Dermis microvascular lymphatic vessel endothelial cell (primary cell): ENCODE data around the gene NAALADL1. TPM values are rescaled to one million over a fixed set of nuclear protein-coding genes. Genes with fewer than 3 reads are reported as not detected.
"Not testable (repeated sequence)": the region's sequence is repeated elsewhere in the genome, so short reads cannot be mapped to it uniquely, and the experiment has no call there.

Experiments used
- DNase-seq, 2 donors: peaks; one replicate each; pipeline versions ENCODE4 v3.0.0 to v3.0.0-alpha.2; 2010; ENCODE audit warnings: low read depth in 2 of 2
- total RNA-seq: library from RNA; depleted of rRNA; stranded (reverse); fragments of >200 nt; gene quantifications from 2 replicates; pipeline ENCODE4 v1.2.1, GENCODE V29; 2014

Gene NAALADL1
- total RNA-seq, 1 donor from 2014 or later: 15.1 TPM

DNA sequence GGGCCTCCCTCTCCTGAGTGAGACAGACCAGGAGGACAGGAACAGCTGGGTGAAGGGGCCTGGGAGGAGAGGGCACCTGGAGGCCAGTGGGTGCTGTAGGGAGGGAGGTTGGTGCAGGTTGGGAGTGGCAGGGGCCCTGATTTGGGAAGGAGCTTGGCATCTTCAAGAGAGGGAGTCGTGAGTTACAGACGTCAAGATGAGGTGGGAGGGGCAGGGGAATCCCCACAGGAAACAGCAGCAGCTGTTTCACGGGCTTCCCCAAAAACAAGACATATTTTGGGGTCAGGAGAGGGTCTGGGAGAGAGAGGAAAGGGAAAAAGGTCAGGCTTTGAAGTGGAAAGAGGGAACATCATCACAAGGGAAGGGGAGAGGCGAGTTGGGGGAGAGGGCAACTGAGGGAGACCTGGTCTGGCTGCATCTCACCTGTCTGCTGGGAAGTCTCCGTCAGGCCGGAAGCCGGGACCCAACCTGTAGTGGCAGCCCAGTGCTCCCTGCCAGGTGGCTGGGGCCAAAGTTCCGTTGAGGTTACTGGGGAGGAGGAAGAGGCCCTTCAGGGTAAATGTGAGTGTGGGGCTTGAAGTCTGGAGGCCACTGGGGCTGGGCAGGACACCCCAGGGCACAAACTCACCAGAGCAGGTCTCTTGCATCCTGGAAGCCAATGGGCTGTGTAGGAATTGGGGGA lies 4.4 kb downstream of the NAALADL1 start:
- DNase-seq: no peak

DNA sequence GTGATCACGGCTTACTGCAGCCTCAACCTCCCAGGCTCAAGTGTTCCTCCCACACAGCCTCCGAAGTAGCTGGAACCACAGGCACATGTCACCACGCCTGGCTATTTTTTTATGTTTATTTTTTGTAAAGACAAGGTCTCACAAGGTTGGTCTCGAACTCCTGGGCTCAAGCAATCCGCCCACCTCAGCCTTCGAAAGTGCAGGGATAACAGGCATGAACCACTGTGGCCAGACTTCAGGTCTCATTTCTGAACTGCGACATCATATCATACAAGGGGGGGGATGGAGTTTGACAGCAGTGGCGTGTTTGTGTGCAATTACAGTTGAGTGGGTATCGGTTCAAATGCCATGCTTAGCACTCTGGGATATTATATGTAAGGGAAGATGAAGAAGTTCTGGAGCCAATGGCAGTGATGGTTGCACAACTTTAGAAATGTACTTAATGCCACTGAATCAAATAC lies 6.9 kb downstream of the NAALADL1 start:
- DNase-seq: no peak

DNA sequence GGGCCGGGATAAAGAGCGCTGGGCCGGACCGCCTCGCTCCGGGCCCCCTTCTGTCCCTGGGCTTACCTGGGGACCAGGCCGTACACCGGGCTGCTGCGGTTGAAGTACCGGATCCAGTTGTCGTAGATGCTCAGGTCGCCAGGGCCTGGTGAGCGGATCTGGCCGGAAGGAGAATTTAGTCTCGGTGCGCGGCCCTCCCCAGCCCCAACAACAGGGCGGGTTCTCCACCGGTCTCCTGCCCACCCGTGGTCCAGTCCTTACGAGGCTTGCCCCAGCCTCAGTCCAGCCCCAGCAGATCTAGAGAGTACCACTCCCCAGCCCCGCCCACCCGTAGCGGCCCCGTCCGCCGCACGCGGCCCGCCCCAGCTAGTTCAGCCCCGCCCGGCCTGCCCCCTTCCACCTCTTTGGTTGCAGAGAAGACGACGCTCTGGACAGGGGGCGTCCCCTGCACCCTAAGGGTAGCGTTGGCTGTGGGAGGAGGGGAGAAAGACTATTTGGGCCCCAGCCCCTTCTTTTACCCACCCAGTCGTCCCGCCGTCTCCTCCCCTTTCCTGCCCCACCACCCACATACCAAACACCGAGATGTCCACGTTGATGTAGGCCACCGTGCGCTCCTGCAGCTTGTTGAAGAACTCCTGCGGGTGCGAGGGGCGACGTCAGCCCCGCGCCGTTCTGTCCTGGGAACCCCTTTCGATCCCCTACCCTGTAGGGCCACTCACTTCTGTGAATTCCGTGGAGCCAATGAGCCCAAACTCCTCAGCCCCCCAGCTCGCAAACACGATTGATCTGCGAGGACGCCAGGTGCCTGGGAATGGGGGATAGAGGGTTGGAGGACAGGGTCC lies 10.6 kb downstream of the NAALADL1 start:
- peak in 1 of 2 donors; percentile 17 for DNase-seq

DNA sequence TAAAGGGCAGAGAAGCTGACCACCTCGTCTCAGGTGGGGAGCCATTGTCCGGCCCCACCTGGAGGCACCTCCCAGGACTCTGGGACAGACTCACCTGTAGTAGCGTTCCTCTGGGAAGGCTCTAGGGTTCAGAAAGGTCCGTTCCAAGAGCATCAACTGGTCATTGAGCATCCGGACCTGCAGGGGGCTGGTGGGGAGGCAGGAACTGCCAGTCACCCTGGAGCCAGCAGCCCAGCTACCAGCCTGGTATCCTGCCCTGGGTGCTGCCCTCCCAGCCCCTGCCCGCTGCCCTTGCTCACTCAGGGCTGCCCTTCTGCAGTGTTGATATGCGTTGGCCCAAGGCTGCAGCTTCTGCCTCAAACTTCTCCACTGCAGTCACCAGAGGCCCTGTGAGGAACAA lies 12.6 kb downstream of the NAALADL1 start:
- no peak for DNase-seq

DNA sequence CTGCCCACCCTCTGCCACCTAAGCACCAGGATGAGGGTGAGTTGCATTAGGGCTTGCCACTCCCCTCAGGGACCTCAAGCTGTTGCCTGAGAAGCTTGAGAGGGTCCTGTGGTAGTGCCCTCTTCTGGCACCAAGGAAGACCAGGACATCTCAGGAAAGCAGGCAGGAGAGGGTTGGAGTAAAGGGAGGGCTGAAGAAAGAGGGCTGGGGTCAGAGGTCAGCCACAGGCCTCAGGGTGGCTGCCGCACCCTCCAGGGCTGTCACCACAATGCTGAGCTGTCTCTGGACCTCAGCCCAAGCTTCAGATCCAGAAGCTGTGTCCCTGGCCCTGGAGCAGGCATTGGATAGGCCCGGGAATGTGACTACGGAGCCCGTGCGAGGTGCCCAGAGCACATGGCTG lies 13.3 kb downstream of the NAALADL1 start:
- no peak for DNase-seq

DNA sequence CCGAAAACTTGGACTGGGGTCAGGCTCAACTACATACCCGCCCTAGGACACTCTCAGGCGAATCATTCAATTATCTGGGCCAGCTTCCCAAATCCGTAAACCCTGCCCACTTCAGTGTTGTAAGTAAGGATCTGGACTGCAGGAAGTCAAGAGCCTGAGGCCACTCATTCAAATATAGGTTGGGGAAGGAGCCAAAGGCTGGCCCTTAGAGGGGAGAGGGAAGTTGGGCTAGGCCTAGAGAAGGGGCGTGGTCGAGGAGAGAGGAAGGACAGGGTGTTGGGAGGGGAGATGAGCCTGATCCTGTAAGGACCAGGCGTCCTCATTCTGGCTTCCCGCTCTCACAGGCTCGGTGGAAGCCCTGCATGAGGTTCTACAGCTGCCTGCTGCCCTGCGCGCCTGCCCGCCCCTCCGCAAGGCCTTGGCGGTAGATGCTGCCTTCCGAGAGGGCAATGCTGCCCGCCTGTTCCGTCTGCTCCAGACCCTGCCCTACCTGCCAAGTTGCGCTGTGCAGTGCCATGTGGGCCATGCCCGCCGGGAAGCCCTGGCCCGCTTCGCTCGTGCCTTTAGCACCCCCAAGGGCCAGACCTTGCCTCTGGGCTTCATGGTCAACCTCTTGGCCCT lies 14.4 kb downstream of the NAALADL1 start:
- no peak for DNase-seq

DNA sequence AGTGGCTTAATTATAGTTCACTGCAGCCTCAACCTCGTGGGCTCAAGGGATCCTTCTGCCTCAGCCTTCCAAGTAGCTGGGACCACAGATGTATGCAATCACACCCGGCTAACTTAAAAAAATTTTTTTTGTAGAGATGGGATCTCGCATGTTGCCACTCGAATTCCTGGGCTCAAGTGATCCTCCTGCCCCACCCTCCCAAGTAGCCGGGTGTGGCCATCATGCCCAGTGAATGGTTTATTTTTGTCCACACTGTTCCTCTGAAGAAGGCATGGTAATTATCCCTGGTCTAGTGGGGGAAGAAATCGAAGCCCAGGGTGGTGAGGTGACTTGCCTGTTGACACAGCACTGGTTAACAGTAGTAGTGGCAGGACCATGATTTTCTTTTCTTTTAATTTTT lies 15.5 kb downstream of the NAALADL1 start:
- no peak for DNase-seq

DNA sequence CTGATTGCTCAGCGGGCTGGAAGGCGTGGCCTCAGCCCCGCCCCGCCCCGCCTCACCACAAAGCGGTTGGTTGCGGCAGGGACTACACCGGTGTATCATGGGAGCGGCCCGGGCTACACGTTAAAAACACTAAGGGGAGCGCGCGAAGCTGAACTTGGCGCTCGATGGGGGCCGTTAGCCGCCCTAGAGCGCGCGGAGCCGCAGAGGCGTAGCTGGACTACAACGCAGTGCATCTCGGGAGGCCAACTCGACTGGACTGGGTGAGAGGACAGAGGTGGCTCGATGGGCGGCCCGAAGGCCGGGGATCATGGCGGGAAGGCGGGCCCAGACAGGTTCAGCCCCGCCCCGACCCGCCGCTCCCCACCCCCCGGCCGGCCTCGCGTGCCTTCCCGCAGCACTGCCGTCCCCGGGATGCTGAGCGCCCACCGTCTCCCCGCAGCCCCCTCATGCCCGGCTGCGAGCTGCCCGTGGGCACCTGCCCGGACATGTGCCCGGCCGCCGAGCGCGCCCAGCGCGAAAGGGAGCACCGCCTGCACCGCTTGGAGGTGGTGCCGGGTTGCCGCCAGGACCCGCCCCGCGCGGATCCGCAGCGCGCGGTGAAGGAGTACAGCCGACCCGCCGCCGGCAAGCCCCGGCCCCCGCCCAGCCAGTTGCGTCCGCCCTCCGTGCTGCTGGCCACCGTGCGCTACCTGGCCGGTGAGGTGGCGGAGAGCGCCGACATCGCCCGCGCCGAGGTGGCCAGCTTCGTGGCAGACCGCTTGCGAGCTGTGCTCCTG lies 17.3 kb downstream of the NAALADL1 start, which contains the start of gene SAC3D1:
Gene SAC3D1 (plus strand): TSS at position 364 of the 776 bp plus-strand sequence. CDS start 83 bp downstream, at position 447.
- peak; percentile 79 to 92 for DNase-seq

DNA sequence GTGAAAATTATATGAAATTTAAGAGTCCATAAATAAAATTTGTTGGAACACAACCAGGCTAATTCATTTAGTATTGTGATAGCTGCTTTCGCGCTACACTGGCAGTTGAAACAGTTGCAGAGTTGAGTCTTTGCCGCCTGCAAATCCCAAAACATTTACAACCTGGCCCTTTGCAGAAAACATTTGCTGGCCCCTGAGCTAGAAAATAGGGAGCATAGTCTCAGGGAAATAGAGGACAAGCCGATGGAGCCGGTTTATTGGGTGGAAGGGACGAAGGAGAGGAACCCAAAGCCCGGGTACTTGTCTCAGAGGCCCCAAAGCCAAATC lies 17.9 kb downstream of the NAALADL1 start:
- no peak for DNase-seq

DNA sequence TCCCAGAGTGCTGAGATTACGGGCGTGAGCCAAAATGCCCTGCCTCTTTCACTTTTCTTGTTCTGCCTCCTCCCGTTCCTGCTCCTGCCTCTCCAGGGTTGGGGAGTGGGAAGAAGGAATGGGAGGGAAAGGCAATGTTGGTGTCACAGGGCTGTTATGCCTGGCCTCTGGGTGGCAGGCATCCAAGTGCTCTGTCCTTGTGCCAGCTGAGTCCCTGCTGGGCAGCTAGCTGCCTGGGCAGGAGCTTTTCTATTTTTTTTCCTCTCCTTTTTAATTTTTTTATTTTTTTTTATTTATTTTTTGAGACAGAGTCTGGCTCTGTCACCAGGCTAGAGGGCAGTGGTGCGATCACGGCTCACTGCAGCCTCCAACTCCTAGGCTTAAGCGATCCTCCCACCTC lies 21.4 kb downstream of the NAALADL1 start:
- no peak for DNase-seq

DNA sequence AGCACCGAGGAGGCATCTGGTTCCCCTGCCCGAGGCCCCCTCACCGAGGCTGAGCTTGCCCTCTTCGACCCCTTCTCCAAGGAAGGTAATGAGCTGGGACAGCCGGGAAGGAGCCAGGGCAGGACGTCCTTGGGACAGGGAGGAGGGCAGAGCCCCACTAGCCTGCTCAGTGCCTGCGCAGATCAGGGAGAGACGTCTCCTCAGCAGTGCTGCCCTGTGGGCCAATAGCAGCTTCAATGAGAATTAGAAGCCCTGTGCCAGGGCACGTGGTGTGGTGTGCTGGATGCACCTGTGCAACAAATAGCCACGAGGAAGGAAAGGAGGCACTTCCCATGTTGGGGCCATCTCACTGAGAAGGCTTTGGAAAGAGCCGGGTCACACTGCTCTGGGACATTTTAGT lies 22.8 kb downstream of the NAALADL1 start:
- DNase-seq: no peak

DNA sequence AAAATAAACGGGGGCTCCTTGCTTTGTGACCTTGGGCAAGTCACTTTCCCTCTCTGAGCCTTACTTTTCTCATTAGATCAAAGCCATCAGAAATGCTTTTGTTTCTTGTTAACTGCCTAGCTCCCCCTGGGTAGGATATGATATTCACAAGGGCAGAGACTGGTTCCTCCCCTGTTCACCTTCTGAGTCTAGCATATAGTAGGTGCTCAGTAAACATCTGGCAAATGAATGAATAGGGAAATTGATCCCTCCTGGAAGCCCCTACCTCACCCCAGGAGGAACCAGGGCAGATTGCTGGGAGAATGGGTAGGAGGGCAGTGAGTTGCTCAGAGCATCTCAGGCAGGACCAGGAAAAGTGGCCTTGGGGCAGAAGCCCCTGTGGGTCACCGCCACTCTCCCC lies 23.9 kb downstream of the NAALADL1 start:
- DNase-seq: no peak

DNA sequence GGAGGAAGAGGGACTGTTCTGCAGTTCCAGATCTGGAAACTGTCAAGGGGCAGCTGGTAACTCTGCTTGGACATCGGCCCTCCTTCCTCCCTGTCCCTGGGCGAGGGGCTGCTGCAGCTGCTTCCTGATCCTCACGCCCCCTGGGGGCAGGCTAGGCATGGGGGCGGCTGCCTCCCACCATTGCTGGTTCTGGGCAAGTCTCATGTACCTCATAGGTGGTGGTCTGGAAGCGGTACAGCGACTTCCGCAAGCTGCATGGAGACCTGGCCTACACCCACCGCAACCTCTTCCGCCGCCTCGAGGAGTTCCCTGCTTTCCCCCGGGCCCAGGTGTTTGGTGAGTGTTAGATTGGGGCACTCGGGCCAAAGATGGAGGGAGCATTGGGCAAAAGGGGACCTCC lies 26.1 kb downstream of the NAALADL1 start:
- DNase-seq: no peak

DNA sequence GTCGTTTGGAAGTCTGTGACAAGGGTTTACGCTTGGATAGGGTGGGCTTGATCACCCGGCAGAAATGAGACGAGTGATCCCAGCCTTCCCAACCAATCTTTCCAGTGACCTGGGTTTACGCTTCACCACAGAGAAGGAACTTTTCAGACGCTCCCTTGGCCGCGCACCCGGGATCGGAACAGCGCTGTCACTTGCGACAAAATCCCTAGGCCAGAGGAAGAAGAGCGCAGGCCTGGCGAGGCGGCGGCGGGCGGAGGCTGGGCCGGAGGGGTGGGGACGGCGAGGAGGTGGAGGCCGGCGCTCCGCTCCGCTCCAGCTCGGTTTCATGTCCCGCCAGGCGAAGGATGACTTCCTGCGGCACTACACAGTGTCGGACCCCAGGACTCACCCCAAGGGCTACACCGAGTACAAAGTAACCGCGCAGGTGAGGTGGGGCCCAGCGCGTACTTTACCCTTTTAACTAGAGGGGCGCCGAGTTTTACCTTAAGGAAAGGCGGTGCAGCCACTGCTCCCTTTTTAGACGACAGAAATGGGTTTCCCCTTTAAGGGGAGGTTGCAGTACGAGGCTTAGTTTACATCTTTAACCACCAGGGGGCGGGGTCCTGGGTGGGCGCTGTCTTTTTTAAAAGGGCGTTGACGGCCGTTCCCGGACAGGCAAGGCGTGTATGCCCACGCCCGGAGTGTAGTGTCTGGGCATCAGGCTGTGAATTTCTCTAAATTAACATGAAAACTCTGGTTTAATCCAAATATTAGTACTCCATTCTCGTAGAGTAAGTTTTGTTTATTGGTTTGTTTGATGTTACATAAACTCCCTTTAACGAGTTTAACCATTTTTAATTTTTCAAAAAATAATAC lies 30.9 kb downstream of the NAALADL1 start, which contains the start of gene SNX15:
Gene SNX15 (plus strand): TSS at position 227 of the 855 bp plus-strand sequence. CDS start 99 bp downstream, at position 326.
- peak; percentile 93 to 97 for DNase-seq

DNA sequence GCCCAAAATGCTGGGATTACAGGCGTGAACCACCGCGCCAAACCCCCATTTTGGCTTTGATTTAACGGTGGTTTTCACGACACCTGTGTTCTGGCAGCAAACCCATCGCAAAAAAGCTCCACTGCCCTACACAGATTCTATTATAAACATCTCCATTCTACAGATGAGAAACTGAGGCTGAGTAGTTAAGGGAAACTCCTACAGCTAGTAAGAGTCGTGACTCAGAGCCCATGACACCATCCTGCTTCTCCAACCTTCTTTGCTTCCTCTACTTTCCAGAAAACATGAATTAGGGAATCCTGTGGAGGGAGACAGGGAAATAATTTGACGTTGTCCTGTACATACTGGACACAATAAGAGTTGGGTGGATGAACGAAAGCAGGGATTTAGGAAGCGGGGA lies 31.5 kb downstream of the NAALADL1 start:
- DNase-seq: no peak

DNA sequence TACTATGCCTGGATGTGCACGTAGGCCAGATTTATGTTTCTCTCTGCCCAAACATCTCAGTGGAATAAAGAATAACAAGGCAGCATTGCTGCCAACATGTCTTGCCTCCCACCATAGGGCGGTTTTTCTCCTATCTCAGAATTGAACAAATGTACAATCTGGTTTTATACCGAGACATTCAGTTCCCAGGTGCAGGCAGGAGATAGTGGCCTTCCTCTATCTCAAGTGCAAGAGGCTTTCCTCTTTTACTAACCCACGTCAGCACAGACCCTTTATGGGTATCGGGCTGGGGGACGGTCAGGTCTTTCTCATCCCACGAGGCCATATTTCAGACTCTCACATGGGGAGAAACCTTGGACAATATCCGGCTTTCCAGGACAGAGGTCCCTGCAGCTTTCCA lies 34.9 kb downstream of the NAALADL1 start:
- not testable (repeated sequence) for DNase-seq

DNA sequence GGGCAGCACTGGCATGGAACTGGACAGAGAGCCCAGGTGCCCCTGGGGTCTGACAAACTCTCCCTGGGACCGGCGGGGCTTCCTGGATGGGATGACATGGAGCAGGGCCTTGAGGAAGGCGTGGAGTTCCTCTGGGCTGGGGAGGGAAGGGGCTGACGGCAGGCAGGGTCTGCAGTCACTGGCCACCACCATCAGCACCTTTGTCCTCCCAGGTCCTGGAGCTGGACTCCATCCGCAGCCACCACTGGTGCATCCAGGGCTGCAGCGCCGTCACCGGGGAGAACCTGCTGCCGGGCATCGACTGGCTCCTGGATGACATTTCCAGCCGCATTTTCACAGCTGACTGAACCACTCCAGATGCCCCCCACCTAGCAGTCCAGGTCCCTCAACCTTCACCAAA lies 36.8 kb downstream of the NAALADL1 start:
- no peak for DNase-seq

DNA sequence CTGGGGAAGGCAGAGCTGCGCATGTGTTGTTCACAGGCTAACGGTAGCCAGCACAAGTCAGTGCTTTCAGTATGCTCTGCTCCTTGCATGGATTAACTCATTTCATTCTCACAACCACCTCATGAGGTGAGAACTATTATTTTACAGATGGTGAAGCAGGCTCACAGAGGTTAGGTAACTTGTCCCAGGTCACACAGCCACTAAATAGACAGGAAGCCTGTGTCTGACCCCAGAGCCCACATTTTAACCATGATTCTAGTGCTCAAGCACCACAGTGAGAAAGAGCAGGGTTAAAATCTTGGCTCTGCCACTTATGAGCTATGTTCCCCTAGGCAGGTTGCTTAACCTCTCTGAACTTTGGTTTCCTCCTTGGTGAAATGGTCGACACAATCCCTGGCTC lies 37.4 kb downstream of the NAALADL1 start:
- no peak for DNase-seq

DNA sequence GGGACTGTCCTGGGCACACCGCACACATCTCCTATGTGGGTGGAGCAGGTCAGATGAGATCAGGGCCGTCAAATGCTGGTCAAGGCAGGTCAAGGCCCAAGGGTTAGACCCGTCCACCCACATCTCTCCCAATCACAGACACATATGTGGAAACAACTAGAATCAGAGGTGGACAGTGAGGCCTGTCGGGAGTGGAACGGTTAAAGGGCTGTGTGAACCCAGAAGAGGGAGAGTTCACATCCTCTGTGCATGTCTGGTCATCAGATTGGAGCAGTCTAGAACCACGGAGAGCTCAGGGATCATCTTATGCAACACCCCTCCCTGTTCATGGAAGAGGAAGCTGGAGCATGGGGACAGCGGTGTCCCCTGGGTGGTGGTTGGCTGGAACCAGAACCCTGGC lies 38.5 kb downstream of the NAALADL1 start:
- no peak for DNase-seq

DNA sequence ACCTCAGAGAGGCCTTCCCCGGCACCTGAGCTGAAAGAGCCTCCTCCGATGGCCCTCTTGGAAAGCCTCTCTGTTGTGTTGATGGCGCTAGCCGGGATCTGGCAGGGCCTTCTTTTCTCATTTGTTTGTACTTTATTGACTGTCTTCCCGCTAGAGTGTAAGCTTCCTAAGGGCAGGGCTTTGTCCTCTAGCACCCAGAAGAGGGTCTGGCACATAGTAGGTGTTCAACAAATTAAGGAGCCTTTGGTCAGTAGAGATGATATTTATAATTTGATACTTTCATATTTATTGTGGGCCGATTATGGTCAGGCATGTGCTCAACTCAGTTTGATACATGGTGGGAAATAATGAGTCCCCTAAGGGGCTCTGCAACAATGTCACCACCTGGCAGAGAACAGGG lies 40.4 kb downstream of the NAALADL1 start:
- DNase-seq: no peak

DNA sequence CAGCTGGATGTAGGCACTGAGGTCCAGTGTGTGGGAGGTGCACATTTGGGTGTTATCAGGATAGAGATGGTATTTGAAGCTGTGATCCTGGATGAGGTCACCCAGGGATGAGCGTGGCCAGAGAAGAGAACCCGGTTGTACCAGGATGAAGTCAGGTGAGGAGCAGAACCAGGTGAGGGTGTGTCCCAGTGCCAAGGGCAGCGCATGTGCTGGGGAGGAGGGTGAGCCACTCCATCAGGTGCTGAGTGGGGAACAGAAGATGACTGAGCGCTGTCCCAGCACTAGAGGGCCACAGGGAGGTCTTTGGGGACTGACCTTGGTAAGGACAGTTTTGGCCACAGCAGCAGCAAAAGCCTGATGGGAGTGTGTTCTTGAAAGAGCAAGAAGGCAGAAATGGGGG lies 41.6 kb downstream of the NAALADL1 start:
- no peak for DNase-seq
